ENCODE measurements around the gene TBC1D9B. TPM values are rescaled to one million over a fixed set of nuclear protein-coding genes. Genes with fewer than 3 reads are reported as not detected.
A peak's percentile ranks its signal among the peaks of the same experiment; 100 is the strongest.

The TBC1D9B gene
- total and polyA plus RNA-seq, 9 of the 15 experiments (the other 6 are each of a cell fraction or from before 2014, with no cell fraction given) = 2.9 to 59.1 (median 33.5) TPM

GRCh38 chr5:179819296-179820126 is 88.2 kb downstream of the TBC1D9B start (continued):
- TF ChIP-seq ARID3A (IDR thresholded peaks at IDR 0.05; ENCODE audit: borderline replicate concordance, low read depth, low read length) (no peak), ZNF512 (tag; IDR thresholded peaks at IDR 0.05) (no peak), ZNF511 (CRISPR knock-in tag; IDR thresholded peaks at IDR 0.05) (no peak; the same call in none of the 2 replicates), PHF21A (IDR thresholded peaks at IDR 0.05; ENCODE audit: borderline replicate concordance, low read depth) (no peak), AFF4 (CRISPR knock-in tag; IDR thresholded peaks at IDR 0.05) (no peak; the same call in 1 of the 2 replicates), CCNT2 (IDR thresholded peaks at IDR 0.05; ENCODE audit: borderline replicate concordance, extremely low read depth, insufficient read length, low read depth, low read length) (no peak), TEAD4 (IDR thresholded peaks at IDR 0.05; ENCODE audit: low read length) (no peak), TEAD4 (CRISPR knock-in tag; IDR thresholded peaks at IDR 0.05; ENCODE audit: borderline replicate concordance) (no peak), MEIS2 (IDR thresholded peaks at IDR 0.05; ENCODE audit: partially characterized antibody) (no peak), STAG1 (CRISPR knock-in tag; IDR thresholded peaks at IDR 0.05; ENCODE audit: borderline replicate concordance) (no peak), SIRT6 (IDR thresholded peaks at IDR 0.05; ENCODE audit: low read depth, low read length) (no peak), FOXJ3 (CRISPR knock-in tag; IDR thresholded peaks at IDR 0.05) (no peak), FOSL1 (tag; conservative IDR thresholded peaks at IDR 0.05) (peak; percentile 67; the same call in 1 of the 2 replicates), HNRNPH1 (optimal IDR thresholded peaks at IDR 0.05; ENCODE audit: low read depth, low read length) (no peak), CHCHD3 (CRISPR knock-in tag; IDR thresholded peaks at IDR 0.05) (no peak), ZBTB8A (IDR thresholded peaks at IDR 0.05; ENCODE audit: partially characterized antibody) (no peak), HIVEP1 (CRISPR knock-in tag; IDR thresholded peaks at IDR 0.05) (peak; percentile 84), DIDO1 (tag; IDR thresholded peaks at IDR 0.05; ENCODE audit: low read depth) (no peak), TAF1 (IDR thresholded peaks at IDR 0.05; ENCODE audit: control insufficient read depth, extremely low read depth, insufficient read depth, low read length, severe bottlenecking) (no peak), TRIM24 (IDR thresholded peaks at IDR 0.05) (no peak)

Measured in K562 (cell line).